Activated T-helper 2 cell treated with anti-CD3 and anti-CD28 coated beads, Interferon-gamma antibody, Interleukin-2, Interleukin-4, amounts not matched to agents 10 μg/mL and 5 μg/mL and 100 μg/mL, durations not matched to agents 14 hours and 24 hours and 36 hours (primary cell): ENCODE measurements around the gene HS3ST5. TPM values are rescaled to one million over a fixed set of nuclear protein-coding genes. Genes with fewer than 3 reads are reported as not detected.
"Not testable (repeated sequence)": the region's sequence is repeated elsewhere in the genome, so short reads cannot be mapped to it uniquely, and the experiment has no call there.

Experiments used
- DNase-seq: peaks from one replicate; pipeline ENCODE4 v3.0.0; 2021; ENCODE audit warnings: low spot score
- H3K27ac Mint-ChIP-seq: one replicate; pipeline ENCODE4 v1.8.0; 2021; ENCODE audit warnings: mixed read lengths
- H3K27me3 Mint-ChIP-seq: one replicate; pipeline ENCODE4 v1.8.0; 2021; ENCODE audit warnings: low read depth, mixed read lengths
- H3K36me3 Mint-ChIP-seq: one replicate; pipeline ENCODE4 v1.8.0; 2021; ENCODE audit warnings: low read depth, mixed read lengths
- H3K4me1 Mint-ChIP-seq: one replicate; pipeline ENCODE4 v1.8.0; 2021; ENCODE audit warnings: low read depth, mixed read lengths
- H3K4me3 Mint-ChIP-seq: one replicate; pipeline ENCODE4 v1.8.0; 2021; ENCODE audit warnings: low read depth, mild to moderate bottlenecking, moderate library complexity, mixed read lengths
- H3K9me3 Mint-ChIP-seq: one replicate; pipeline ENCODE4 v1.8.0; 2021; ENCODE audit warnings: mixed read lengths
- intact Hi-C: fragments of 100-400 bp; cut with micrococcal nuclease; formaldehyde crosslinking; loops from one replicate; pipeline ENCODE4 v1.15.1; 2023
- total RNA-seq: library from RNA; stranded (reverse); gene quantifications from 2 replicates; pipeline ENCODE4 v1.2.3, GENCODE V29; 2022

Gene HS3ST5
- total RNA-seq, 1 donor from 2014 or later, result not detected

- no peak for DNase-seq
- no peaks in the 10 kb centered on the region for H3K9me3 Mint-ChIP-seq
- no peaks in the 10 kb centered on the region for H3K27me3 Mint-ChIP-seq
- no peaks in the 10 kb centered on the region for H3K4me1 Mint-ChIP-seq
- no peaks in the 10 kb centered on the region for H3K36me3 Mint-ChIP-seq
- no peak overlapping the region for H3K4me3 Mint-ChIP-seq
- no peak overlapping the region for H3K27ac Mint-ChIP-seq
- intact Hi-C loops, result no loop called here
These were observed 95.7 kb downstream of the HS3ST5 start for GRCh38 chr6:114247101-114247500.

GRCh38 chr6:114240796-114241195 is 102.0 kb downstream of the HS3ST5 start:
- Mint-ChIP-seq H3K4me3 (no peak overlapping the region), H3K9me3 (no peaks in the 10 kb centered on the region), H3K27ac (no peak overlapping the region), H3K36me3 (no peaks in the 10 kb centered on the region), H3K27me3 (no peaks in the 10 kb centered on the region), H3K4me1 (no peaks in the 10 kb centered on the region)
- DNase-seq, result no peak
- intact Hi-C loops, result no loop called here

- Mint-ChIP-seq H3K4me3 (no peak overlapping the region), H3K4me1 (no peaks in the 10 kb centered on the region)
- intact Hi-C loops, result no loop called here
These were observed 114.1 kb downstream of the HS3ST5 start for GRCh38 chr6:114228675-114229074.

GRCh38 chr6:114227944-114228468 is 114.8 kb downstream of the HS3ST5 start:
- H3K4me1 Mint-ChIP-seq, result no peaks in the 10 kb centered on the region
- DNase-seq, result no peak
- H3K9me3 Mint-ChIP-seq, result no peaks in the 10 kb centered on the region
- H3K27ac Mint-ChIP-seq, result no peak overlapping the region
- intact Hi-C loops, result no loop called here
- no peak overlapping the region for H3K4me3 Mint-ChIP-seq
- H3K36me3 Mint-ChIP-seq, result no peaks in the 10 kb centered on the region
- no peaks in the 10 kb centered on the region for H3K27me3 Mint-ChIP-seq

More at GRCh38 chr6:114228675-114229074, 114.1 kb downstream of the HS3ST5 start:
- H3K27ac Mint-ChIP-seq, result no peak overlapping the region
- no peaks in the 10 kb centered on the region for H3K36me3 Mint-ChIP-seq
- DNase-seq, result no peak
- H3K27me3 Mint-ChIP-seq, result no peaks in the 10 kb centered on the region
- no peaks in the 10 kb centered on the region for H3K9me3 Mint-ChIP-seq

- no peak overlapping the region for H3K4me3 Mint-ChIP-seq
- DNase-seq, result no peak
- H3K4me1 Mint-ChIP-seq, result no peaks in the 10 kb centered on the region
- no peaks in the 10 kb centered on the region for H3K9me3 Mint-ChIP-seq
- H3K36me3 Mint-ChIP-seq, result no peaks in the 10 kb centered on the region
- no peaks in the 10 kb centered on the region for H3K27me3 Mint-ChIP-seq
- no peak overlapping the region for H3K27ac Mint-ChIP-seq
- intact Hi-C loops, result no loop called here
These were observed 122.6 kb downstream of the HS3ST5 start for GRCh38 chr6:114220241-114220640.

GRCh38 chr6:114218437-114219340 is 124.1 kb downstream of the HS3ST5 start:
- H3K36me3 Mint-ChIP-seq, result no peaks in the 10 kb centered on the region
- intact Hi-C loops, result no loop called here
- H3K27ac Mint-ChIP-seq, result no peak overlapping the region
- H3K4me3 Mint-ChIP-seq, result no peak overlapping the region
- H3K27me3 Mint-ChIP-seq, result no peaks in the 10 kb centered on the region
- no peaks in the 10 kb centered on the region for H3K9me3 Mint-ChIP-seq
- no peaks in the 10 kb centered on the region for H3K4me1 Mint-ChIP-seq
- no peak for DNase-seq

GRCh38 chr6:114217996-114218395 is 124.8 kb downstream of the HS3ST5 start:
- H3K4me3 Mint-ChIP-seq, H3K4me1 Mint-ChIP-seq, H3K36me3 Mint-ChIP-seq, H3K27me3 Mint-ChIP-seq, intact Hi-C loops, H3K9me3 Mint-ChIP-seq, H3K27ac Mint-ChIP-seq, DNase-seq: not testable (repeated sequence)

GRCh38 chr6:114216789-114217467 is 125.9 kb downstream of the HS3ST5 start:
- H3K27me3 Mint-ChIP-seq, result no peaks in the 10 kb centered on the region
- no peaks in the 10 kb centered on the region for H3K4me1 Mint-ChIP-seq
- no peak overlapping the region for H3K4me3 Mint-ChIP-seq
- no peak overlapping the region for H3K27ac Mint-ChIP-seq
- H3K9me3 Mint-ChIP-seq, result no peaks in the 10 kb centered on the region
- H3K36me3 Mint-ChIP-seq, result no peaks in the 10 kb centered on the region
- no peak for DNase-seq
- intact Hi-C loops, result no loop called here

- no peak overlapping the region for H3K4me3 Mint-ChIP-seq
- no peak for DNase-seq
- intact Hi-C loops, result no loop called here
- H3K9me3 Mint-ChIP-seq, result no peaks in the 10 kb centered on the region
- H3K27ac Mint-ChIP-seq, result no peak overlapping the region
- no peaks in the 10 kb centered on the region for H3K36me3 Mint-ChIP-seq
- no peaks in the 10 kb centered on the region for H3K27me3 Mint-ChIP-seq
- no peaks in the 10 kb centered on the region for H3K4me1 Mint-ChIP-seq
These were observed 132.4 kb downstream of the HS3ST5 start for GRCh38 chr6:114210467-114210866.

GRCh38 chr6:114203460-114203859 is 139.4 kb downstream of the HS3ST5 start:
- no peak for DNase-seq
- Mint-ChIP-seq H3K4me3 (no peak overlapping the region), H3K27me3 (no peaks in the 10 kb centered on the region), H3K9me3 (no peaks in the 10 kb centered on the region), H3K4me1 (no peaks in the 10 kb centered on the region), H3K36me3 (no peaks in the 10 kb centered on the region), H3K27ac (no peak overlapping the region)
- intact Hi-C loops, result no loop called here

- intact Hi-C loops, result no loop called here
- no peak for DNase-seq
- H3K4me1 Mint-ChIP-seq, result no peaks in the 10 kb centered on the region
- no peak overlapping the region for H3K27ac Mint-ChIP-seq
- no peaks in the 10 kb centered on the region for H3K36me3 Mint-ChIP-seq
- H3K9me3 Mint-ChIP-seq, result no peaks in the 10 kb centered on the region
- no peaks in the 10 kb centered on the region for H3K27me3 Mint-ChIP-seq
- H3K4me3 Mint-ChIP-seq, result no peak overlapping the region
These were observed 140.4 kb downstream of the HS3ST5 start for GRCh38 chr6:114202389-114202788.

- intact Hi-C loops, result no loop called here
- Mint-ChIP-seq H3K4me3 (no peak overlapping the region), H3K27me3 (no peaks in the 10 kb centered on the region), H3K4me1 (no peaks in the 10 kb centered on the region), H3K27ac (no peak overlapping the region), H3K9me3 (no peaks in the 10 kb centered on the region), H3K36me3 (no peaks in the 10 kb centered on the region)
- DNase-seq, result no peak
These were observed 141.9 kb downstream of the HS3ST5 start for GRCh38 chr6:114200891-114201290.
